DMS79 (cell line): ENCODE measurements around the gene TIAL1.
A peak's percentile ranks its signal among the peaks of the same experiment; 100 is the strongest.
"Not testable (repeated sequence)": the region's sequence is repeated elsewhere in the genome, so short reads cannot be mapped to it uniquely, and the experiment has no call there.

Source experiments
- DNase-seq: peaks from one replicate; lab custom pipeline; 2025; lab: John Stamatoyannopoulos, UW

TIAL1 gene, protein sequence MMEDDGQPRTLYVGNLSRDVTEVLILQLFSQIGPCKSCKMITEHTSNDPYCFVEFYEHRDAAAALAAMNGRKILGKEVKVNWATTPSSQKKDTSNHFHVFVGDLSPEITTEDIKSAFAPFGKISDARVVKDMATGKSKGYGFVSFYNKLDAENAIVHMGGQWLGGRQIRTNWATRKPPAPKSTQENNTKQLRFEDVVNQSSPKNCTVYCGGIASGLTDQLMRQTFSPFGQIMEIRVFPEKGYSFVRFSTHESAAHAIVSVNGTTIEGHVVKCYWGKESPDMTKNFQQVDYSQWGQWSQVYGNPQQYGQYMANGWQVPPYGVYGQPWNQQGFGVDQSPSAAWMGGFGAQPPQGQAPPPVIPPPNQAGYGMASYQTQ

GRCh38 chr10:119596537-119597404, at the start of gene TIAL1:
TIAL1 (minus strand) TSS chr10:119596964; CDS start chr10:119596465, 499 bp downstream.
- peak; percentile 92 for DNase-seq

- DNase-seq = no peak
These were observed 48.2 kb upstream of the TIAL1 start for GRCh38 chr10:119644994-119645393.

DNA sequence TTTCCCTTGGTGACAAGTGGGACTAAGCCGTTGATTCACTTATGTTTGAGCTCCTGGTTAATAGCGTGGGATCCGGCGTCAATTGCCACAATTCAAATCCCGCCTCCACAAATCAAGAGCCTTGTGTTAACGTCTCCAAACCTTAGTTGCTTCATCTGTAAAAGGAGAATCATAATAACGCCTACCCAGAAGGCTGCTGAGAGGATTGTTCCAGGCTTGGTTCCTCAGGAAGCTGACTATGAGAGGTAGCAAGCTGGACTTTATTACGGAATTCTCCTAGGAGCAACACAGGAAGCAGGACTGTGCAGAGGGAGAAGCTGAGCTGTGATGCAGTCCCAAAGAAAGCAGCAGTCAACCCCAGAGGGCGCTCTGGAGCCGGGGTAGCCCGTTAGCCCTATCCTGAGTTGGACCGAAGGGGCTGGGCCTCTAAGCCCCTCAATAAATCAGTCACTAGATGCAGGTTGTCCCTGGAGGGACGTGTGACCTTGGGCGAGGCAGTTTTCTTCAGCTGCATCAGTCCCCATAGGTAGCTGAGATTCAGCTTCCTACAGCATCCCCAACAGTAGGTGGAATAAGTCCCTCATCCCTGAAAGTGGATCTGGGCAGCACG, 47.5 kb upstream of the TIAL1 start:
- DNase-seq = no peak

GRCh38 chr10:119643306-119644204, 46.8 kb upstream of the TIAL1 start:
- DNase-seq = no peak

DNA sequence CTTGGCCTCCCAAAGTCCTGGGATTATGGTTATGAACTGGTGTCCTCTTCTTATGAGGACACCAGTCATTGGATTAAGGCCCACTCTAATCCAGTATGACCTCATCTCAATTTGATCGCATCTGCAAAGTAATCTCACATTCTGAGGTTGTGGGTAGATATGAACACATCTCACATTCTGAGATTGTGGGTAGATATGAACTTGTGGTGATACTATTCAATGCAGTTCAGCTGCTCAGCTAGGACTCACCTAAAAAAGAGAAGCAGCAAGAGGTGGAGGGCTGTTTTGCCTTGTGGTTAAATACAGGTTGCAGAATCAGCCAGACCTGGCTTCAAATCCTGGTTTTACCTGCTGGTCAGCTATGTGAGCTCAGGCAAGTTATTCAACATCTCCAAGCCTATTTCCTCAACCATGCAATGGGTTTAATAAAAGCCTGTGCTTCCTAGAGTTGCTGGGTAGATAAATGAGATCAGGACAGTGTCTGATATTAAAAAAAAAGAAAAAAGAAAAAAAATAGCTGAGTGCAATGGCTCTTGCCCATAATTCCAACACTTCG, 45.9 kb upstream of the TIAL1 start:
- no peak for DNase-seq

DNA sequence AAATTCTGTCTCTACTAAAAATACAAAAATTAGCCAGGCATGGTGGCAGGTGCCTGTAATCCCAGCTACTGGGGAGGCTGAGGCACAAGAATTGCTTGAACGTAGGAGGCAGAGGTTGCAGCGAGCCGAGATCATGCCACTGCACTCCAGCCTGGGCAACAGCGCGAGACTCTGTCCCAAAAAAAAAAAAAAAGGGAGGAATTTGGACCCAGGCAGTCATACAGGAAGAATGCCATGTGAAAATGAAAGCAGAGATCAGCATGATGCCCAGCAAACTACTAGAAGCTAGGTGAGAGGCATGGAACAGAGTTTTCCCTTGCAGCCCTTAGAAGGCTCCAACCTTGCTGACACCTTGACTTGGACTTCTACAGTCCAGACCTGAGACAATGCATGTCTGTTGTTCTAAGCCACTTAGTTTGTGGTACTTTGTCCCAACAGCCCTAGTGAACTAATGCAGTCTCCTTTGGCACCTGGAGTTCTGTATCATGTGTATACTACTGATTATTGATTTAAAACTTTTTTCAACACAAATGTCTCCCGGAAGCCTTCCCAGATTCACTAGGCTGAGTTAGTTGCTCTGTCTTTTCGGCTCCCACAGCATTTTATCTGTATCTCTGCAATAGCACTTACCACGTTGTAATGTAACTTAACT, 44.2 kb upstream of the TIAL1 start:
- DNase-seq = no peak

DNA sequence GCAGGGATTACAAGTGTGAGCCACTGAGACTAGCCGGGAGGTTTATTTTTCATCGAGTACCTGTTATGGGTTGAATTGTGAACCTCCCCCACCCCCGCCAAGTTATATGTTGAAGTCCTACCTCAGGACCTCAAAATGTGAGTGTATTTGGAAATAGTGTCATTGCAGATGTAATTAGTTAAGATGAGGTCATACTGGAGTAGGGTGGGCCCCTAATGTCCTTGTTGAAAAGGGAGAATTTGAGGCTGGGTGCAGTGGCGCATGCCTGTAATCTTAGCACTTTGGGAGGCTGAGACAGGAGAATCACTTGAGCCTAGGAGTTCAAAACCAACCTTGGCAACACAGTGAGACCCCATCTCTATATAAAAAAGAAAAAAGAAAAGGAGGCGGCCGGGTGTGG, 43.6 kb upstream of the TIAL1 start:
- no peak for DNase-seq

DNA sequence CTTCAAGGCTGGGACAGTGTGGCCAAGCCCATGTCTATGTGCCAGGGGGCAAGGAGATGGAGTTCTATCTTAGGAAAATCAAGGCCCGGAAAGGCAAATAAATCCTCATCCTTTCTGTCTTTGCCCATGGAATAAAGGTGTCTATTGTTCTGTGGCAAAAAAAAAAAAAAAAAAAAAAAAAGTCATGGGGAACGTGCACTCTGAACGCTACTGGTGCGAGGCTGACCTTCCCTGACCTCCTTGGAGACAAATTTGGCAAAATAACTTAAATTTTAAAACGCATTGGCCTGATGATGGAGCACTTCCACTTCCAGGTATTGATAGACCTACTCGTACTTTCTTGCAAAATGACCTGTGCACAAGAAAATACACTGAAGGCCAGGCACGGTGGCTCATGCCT, 42.2 kb upstream of the TIAL1 start:
- no peak for DNase-seq

DNA sequence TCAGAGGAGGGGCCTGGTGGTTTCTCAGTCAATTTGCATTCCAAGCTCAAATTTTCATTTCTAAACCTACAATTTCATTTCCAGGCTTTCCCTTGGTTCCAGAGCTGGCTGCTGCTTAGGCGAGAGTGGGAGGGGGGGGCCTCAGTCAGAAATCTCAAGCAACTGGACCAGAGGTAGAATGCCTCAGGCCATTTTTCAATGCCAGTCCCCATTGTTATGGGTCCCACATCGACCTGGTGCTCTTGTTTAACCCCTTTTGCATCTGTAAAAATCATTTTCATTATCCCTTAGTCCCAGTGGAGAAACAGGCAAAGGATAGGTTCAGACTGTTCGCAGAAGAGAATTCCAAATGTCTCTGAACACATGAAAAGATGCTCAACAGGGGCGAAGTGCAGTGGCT, 40.9 kb upstream of the TIAL1 start:
- no peak for DNase-seq

DNA sequence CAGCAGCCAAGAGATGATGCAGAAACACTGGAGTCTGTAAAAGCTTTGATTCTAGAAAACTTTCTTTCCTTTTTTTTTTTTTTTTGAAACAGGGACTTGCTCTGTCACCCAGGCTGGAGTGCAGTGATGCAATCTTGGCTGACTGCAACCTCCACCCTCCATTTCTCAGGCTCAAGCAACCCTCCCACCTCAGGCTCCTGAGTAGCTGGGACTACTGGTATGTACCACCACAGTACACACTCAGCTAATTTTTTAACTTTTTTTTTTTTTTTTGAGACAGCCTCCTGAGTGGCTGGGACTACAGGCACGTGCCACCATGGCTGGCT, 37.4 kb upstream of the TIAL1 start:
- no peak for DNase-seq

DNA sequence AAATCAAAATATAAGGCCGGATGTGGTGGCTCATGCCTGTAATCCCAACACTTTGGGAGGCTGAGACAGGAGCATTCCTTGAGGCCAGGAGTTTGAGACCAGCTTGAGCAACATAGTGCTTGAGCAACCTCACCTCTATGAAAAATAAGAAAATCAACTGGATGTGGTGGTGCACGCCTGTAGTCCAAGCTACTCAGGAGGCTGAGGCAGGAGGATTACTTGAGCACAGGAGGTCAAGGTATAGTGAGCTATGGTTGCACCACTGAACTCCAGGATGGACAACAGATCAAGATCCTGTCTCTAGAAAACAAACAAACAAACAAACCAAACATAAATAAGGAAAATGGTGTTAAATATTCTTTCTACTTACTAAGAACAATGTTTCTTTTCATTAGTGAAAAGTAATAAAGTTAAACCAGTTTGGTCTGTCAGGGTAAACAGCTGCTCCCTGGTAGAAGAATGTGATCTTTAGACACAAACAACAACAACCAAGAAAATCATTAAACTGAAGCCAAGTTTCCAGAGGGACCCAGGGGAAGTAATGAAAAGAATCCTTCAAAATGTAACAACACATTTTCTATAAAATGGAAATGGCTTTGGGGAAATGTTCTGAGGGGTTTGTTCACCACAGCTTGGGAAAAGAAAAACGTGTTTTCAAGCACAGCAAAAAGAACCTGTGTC, 36.9 kb upstream of the TIAL1 start:
- no peak for DNase-seq

DNA sequence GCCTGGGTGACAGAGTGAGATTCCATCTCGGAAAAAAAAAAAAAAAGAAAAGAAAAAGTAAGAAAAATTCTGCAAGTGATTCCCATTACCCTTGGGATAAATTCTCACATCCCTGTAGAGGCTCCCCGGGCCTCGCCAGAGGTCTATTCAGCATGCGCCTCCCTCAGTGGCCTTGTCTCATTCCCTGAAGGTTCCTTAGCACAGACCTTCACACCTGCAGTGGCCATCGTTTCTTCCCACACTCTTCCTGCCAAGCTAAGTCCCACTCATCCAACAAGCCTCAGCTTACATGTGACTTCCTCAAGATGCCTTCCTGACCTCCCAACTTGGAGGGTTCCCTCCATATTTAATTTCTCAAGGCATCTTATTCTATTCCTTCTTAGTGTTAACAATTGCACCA, 33.5 kb upstream of the TIAL1 start:
- DNase-seq = no peak

DNA sequence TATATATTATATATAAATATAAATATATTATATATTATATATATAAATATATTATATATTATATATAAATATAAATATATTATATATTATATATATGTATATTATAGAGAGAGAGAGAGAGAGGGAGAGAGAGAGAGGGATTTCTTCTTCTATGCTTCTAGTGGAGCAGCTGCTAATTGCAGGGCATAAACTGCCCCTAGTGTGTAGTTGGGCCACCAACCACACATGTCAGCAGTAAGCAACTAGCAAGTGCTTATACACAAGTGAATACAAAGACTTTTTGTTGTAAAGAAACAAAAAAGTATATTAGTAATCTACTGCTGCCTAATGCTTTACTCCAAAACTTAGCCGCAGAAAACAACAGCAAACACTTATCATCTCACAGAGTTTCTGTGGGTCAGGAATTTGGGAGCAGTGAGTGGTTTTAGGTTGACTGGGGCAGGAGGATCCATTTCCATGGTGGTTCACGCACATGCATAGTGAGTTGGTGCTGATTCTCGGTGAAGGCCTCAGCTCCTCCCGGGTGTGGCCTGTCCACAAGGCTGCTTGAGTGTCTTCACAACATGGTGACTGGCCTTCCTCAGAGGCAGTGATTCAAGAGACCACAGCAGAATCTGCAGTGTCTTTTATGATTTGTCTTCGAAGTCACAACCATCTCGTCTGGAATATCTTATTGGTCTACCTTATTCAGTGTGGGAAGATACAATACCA, 29.0 kb upstream of the TIAL1 start:
- DNase-seq = no peak

GRCh38 chr10:119621078-119621384, 24.3 kb upstream of the TIAL1 start:
- no peak for DNase-seq

- DNase-seq = no peak
These were observed 23.7 kb upstream of the TIAL1 start for GRCh38 chr10:119620241-119621077.

DNA sequence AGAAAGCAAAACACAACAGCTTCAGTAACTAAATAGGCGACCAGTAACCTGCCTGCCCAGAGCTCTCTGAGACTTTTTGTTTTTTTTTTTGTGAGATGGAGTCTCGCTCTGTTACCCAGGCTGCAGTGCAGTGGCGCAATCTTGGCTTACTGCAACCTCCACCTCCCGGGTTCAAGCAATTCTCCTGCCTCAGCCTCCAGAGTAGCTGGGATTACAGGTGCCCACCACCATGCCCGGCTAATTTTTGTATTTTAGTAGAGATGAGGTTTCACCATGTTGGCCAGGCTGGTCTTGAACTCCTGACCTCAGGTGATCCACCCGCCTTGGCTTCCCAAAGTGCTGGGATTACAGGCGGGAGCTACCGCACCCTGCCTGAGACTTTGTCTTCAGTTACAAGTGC, 23.0 kb upstream of the TIAL1 start:
- DNase-seq = not testable (repeated sequence)

GRCh38 chr10:119619215-119619614, 22.5 kb upstream of the TIAL1 start:
- no peak for DNase-seq

DNA sequence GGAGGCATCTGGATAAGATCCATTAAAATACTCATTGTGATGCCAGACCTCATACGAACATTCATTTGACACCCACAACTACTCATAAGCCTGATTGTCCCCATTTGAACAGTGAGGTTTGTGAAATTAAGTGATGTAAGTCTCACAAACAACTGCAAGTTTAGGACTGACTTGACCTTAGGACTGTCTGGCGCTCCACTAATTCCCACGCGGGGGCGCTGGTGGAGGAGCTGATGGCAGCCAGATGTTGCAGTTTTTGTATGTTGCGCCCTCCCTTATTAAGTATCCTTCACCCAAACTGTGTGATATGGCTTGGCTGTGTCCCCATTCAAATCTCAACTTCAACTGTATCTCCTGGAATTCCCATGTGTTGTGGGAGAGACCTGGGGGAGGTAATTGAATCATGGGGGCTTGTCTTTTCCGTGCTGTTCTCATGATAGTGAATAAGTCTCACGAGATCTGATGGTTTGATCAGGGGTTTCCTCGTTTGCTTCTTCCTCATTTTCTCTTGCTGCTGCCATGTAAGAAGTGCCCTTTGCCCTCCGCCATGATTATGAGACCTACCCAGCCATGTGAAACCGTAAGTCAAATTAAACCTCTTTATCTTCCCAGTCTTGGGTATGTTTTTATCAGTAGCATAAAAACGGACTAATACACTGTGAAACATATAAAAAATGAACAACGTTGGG, 20.3 kb upstream of the TIAL1 start:
- no peak for DNase-seq

GRCh38 chr10:119614686-119615085, 17.9 kb upstream of the TIAL1 start:
- DNase-seq = no peak
